IMR-90 (cell line): Measurements from ENCODE around the gene MYO10. TPM values are rescaled to one million over a fixed set of nuclear protein-coding genes. Genes with fewer than 3 reads are reported as not detected.

ENCODE experiments used
- ATAC-seq: fragments of 200-7000 bp; cut with Tn5 transposase; 2 replicates; pipeline ENCODE4 v1.9.1; 2020; ENCODE audit warnings: low read depth, mild to moderate bottlenecking, moderate library complexity
- BruUV-seq: library from RNA; stranded (reverse); fragments of 400-500 nt; replicated peaks from 2 replicates; lab custom pipeline; 2021; lab: Mats Ljungman, UMichigan
- CTCF ChIA-PET: fragments of 300-600 bp; formaldehyde crosslinking; extraction: SDS; loops from one replicate; lab custom pipeline; 2021; ENCODE audit warnings: antibody characterized with exemption; lab: Yijun Ruan, JAX
- POLR2A ChIA-PET: fragments of 300-600 bp; sonication (Branson Sonifier 250); formaldehyde crosslinking; loops from one replicate; lab custom pipeline; 2022; ENCODE audit warnings: antibody characterized with exemption; ENCODE audit not compliant: unreplicated experiment; lab: Charles Lee
- DNase-seq: peaks from one replicate; pipeline ENCODE4 v3.0.0; 2013
- H2AFZ ChIP-seq: replicated peaks from 2 replicates; pipeline ENCODE3; 2013; ENCODE audit warnings: low read length, mild to moderate bottlenecking; ENCODE audit not compliant: poor library complexity
- H2AK5ac ChIP-seq: 2 replicates; pipeline ENCODE4 v1.6.1; 2013; ENCODE audit warnings: low read depth, low read length, inconsistent platforms
- H2AK9ac ChIP-seq: replicated peaks from 2 replicates; pipeline ENCODE3; 2013; ENCODE audit warnings: mild to moderate bottlenecking, low read depth, low read length, moderate library complexity; ENCODE audit not compliant: poor library complexity
- H2BK120ac ChIP-seq: 2 replicates; pipeline ENCODE4 v1.6.1; 2013; ENCODE audit warnings: low read depth, low read length, inconsistent platforms
- H2BK15ac ChIP-seq: 3 replicates; pipeline ENCODE4 v1.6.1; 2013; ENCODE audit warnings: low read depth, low read length, inconsistent platforms
- H2BK20ac ChIP-seq: 2 replicates; pipeline ENCODE4 v1.6.1; 2013; ENCODE audit warnings: low read depth, mild to moderate bottlenecking, inconsistent platforms, low read length, moderate library complexity
- H2BK5ac ChIP-seq: 2 replicates; pipeline ENCODE4 v1.6.1; 2013; ENCODE audit warnings: mild to moderate bottlenecking, low read depth, low read length, inconsistent platforms; ENCODE audit not compliant: poor library complexity, severe bottlenecking
- H3K14ac ChIP-seq: replicated peaks from 2 replicates; pipeline ENCODE4 v1.6.1; 2013; ENCODE audit warnings: low read depth, low read length, inconsistent platforms
- H3K18ac ChIP-seq: 2 replicates; pipeline ENCODE4 v1.6.1; 2013; ENCODE audit warnings: low read depth, low read length, control low read depth
- H3K23ac ChIP-seq: 2 replicates; pipeline ENCODE4 v1.6.1; 2013; ENCODE audit warnings: low read depth, low read length, inconsistent platforms
- H3K27ac ChIP-seq: 2 replicates; pipeline ENCODE4 v1.5.1; 2013; ENCODE audit warnings: mild to moderate bottlenecking, control low read depth, low read length; ENCODE audit not compliant: insufficient read depth
- H3K27me3 ChIP-seq: 2 replicates; pipeline ENCODE4 v1.6.1; 2013; ENCODE audit warnings: low read length; ENCODE audit not compliant: control insufficient read depth, insufficient read depth
- H3K36me3 ChIP-seq: 2 replicates; pipeline ENCODE4 v1.6.1; 2013; ENCODE audit warnings: low read length, mixed read lengths; ENCODE audit not compliant: control insufficient read depth, insufficient read depth
- H3K4ac ChIP-seq: 2 replicates; pipeline ENCODE4 v1.6.1; 2013; ENCODE audit warnings: low read depth, low read length, inconsistent platforms
- H3K4me1 ChIP-seq: 2 replicates; pipeline ENCODE4 v1.6.1; 2013; ENCODE audit warnings: low read length, mixed read lengths; ENCODE audit not compliant: control insufficient read depth, insufficient read depth
- H3K4me2 ChIP-seq: 2 replicates; pipeline ENCODE4 v1.6.1; 2013; ENCODE audit warnings: low read depth, mild to moderate bottlenecking, control low read depth, low read length, moderate library complexity
- H3K4me3 ChIP-seq: 2 replicates; pipeline ENCODE4 v1.5.1; 2013; ENCODE audit warnings: low read depth, mild to moderate bottlenecking, control low read depth, low read length, moderate library complexity; ENCODE audit not compliant: insufficient read depth
- H3K56ac ChIP-seq: 2 replicates; pipeline ENCODE4 v1.6.1; 2013; ENCODE audit warnings: low read length, inconsistent platforms; ENCODE audit not compliant: insufficient read depth; ENCODE audit errors: extremely low read depth
- H3K79me1 ChIP-seq, 2 experiments: 2 replicates each; pipeline ENCODE4 v1.6.1; 2013; ENCODE audit warnings: low read length in 2 of 2, inconsistent platforms in 1 of 2, low read depth in 1 of 2
- H3K9ac ChIP-seq: 2 replicates; pipeline ENCODE4 v1.6.1; 2013; ENCODE audit warnings: low read depth, low read length, control low read depth
- H3K9me1 ChIP-seq: 2 replicates; pipeline ENCODE4 v1.6.1; 2013; ENCODE audit warnings: low read length, inconsistent platforms; ENCODE audit not compliant: insufficient read depth
- H3K9me3 ChIP-seq: 2 replicates; pipeline ENCODE4 v1.6.1; 2013; ENCODE audit warnings: low read length; ENCODE audit not compliant: control insufficient read depth, insufficient read depth
- H4K20me1 ChIP-seq: 2 replicates; pipeline ENCODE4 v1.6.1; 2013; ENCODE audit warnings: low read length, inconsistent platforms; ENCODE audit not compliant: insufficient read depth
- H4K5ac ChIP-seq: 2 replicates; pipeline ENCODE4 v1.6.1; 2013; ENCODE audit warnings: mild to moderate bottlenecking, low read depth, low read length, control low read depth
- H4K8ac ChIP-seq, 2 experiments: 2 replicates each; pipeline ENCODE4 v1.6.1; 2013; ENCODE audit warnings: low read depth in 2 of 2, low read length in 2 of 2, control low read depth in 1 of 2, inconsistent platforms in 1 of 2
- H4K91ac ChIP-seq: 2 replicates; pipeline ENCODE4 v1.6.1; 2013; ENCODE audit warnings: low read depth, low read length, inconsistent platforms; ENCODE audit not compliant: insufficient read depth
- BHLHE40 ChIP-seq: fragments of 150-350 bp; IDR thresholded peaks from 2 replicates; pipeline ENCODE4 v1.6.1; 2016; ENCODE audit warnings: mild to moderate bottlenecking, low read depth, low read length
- CEBPB ChIP-seq: IDR thresholded peaks from 2 replicates; pipeline ENCODE4 v1.6.1; 2012; ENCODE audit warnings: low read depth, low read length, improper control_type of control experiment
- CHD1 ChIP-seq: IDR thresholded peaks from 2 replicates; pipeline ENCODE4 v1.6.1; 2012; ENCODE audit warnings: low read depth, low read length, improper control_type of control experiment
- FOS ChIP-seq: fragments of 150-350 bp; IDR thresholded peaks from 2 replicates; pipeline ENCODE4 v1.6.1; 2016; ENCODE audit warnings: low read depth, low read length
- MAFK ChIP-seq: IDR thresholded peaks from 2 replicates; pipeline ENCODE4 v1.6.1; 2012; ENCODE audit warnings: low read depth, low read length, improper control_type of control experiment
- MXI1 ChIP-seq: IDR thresholded peaks from 2 replicates; pipeline ENCODE4 v1.6.1; 2012; ENCODE audit warnings: low read depth, mild to moderate bottlenecking, low read length, moderate library complexity, borderline replicate concordance
- NFE2L2 ChIP-seq: fragments of 150-350 bp; IDR thresholded peaks from 2 replicates; pipeline ENCODE4 v1.6.1; 2016; ENCODE audit warnings: low read depth, mild to moderate bottlenecking, low read length
- RCOR1 ChIP-seq: IDR thresholded peaks from 2 replicates; pipeline ENCODE4 v1.6.1; 2012; ENCODE audit warnings: mild to moderate bottlenecking, low read length, improper control_type of control experiment; ENCODE audit not compliant: insufficient replicate concordance
- RFX5 ChIP-seq: IDR thresholded peaks from 2 replicates; pipeline ENCODE4 v1.8.0; 2012; ENCODE audit warnings: low read depth, mild to moderate bottlenecking, low read length, moderate library complexity
- SMC3 ChIP-seq: fragments of 150-350 bp; IDR thresholded peaks from 2 replicates; pipeline ENCODE4 v1.6.1; 2016; ENCODE audit warnings: low read depth, mild to moderate bottlenecking, antibody characterized with exemption, low read length, moderate library complexity
- dilution Hi-C: fragments of 300-500 bp; cut with HindIII; formaldehyde crosslinking; loops from one replicate; pipeline ENCODE4 v1.14.3; 2018; ENCODE audit warnings: low sequenced_read_pairs; ENCODE audit not compliant: unreplicated experiment
- in situ Hi-C: fragments of 300-500 bp; cut with MboI; formaldehyde crosslinking; loops from 3 replicates; pipeline ENCODE4 v1.14.3; 2019; ENCODE audit warnings: low sequenced_read_pairs, inconsistent platforms, mixed read lengths
- intact Hi-C: fragments of 100-400 bp; cut with micrococcal nuclease; formaldehyde crosslinking; loops from 2 replicates; pipeline ENCODE4 v1.10.0; 2022
- polyA plus RNA-seq, 3 experiments: library from polyadenylated mRNA; depleted of rRNA; stranded (reverse); fragments of >200 nt; gene quantifications; 2 replicates each; pipeline ENCODE4 v1.2.3, GENCODE V29; 2012; ENCODE audit warnings: low replicate concordance in 1 of 3
- total RNA-seq: library from RNA; depleted of rRNA; stranded (reverse); fragments of >200 nt; gene quantifications from 2 replicates; pipeline ENCODE4 v1.2.3, GENCODE V29; 2012
- TF ChIP-seq, protein P1 (sequence below): conservative IDR thresholded peaks from 2 replicates; pipeline ENCODE4 v1.5.1; 2012; ENCODE audit warnings: mild to moderate bottlenecking, low read depth, low read length, improper control_type of control experiment
- TF ChIP-seq, protein P2 (sequence below): fragments of 150-350 bp; IDR thresholded peaks from 2 replicates; pipeline ENCODE4 v1.6.1; 2017; ENCODE audit warnings: mild to moderate bottlenecking, antibody characterized with exemption, low read length, low read depth

Gene MYO10
- total and polyA plus RNA-seq, 2 of the 4 experiments (the other 2 are of a cell fraction), result 39.9 to 115 TPM

DNA sequence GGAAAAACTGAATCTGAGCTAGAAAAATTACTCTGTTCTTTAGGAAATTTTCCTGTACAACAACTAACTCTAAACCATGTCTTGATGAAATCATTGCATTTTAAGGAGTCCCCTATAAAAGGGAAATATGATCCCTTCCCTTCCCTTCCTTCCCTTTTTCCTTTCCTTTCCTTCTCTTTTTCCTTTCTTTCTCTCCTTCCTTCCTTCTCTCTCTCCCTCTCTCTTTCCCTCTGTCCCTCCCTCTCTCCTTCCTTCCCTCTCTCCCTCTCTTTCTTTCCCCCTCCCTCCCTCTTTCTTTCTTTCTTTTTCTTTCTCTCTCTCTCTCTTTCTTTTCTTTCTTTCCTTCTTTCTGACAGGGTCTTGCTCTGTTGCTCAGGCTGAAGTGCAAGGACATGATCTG, 42.2 kb upstream of the MYO10 start:
- Histone ChIP-seq H3K27ac (no peak overlapping the region), H4K8ac (no peak overlapping the region), H2BK120ac (no peak overlapping the region), H4K91ac (no peak overlapping the region), H3K79me1 (no peaks in the 10 kb centered on the region), H3K4me3 (no peak overlapping the region), H3K4me1 (no peaks in the 10 kb centered on the region), H2BK15ac (no peak overlapping the region), H3K23ac (no peak overlapping the region), H3K18ac (no peak overlapping the region), H2BK5ac (no peak overlapping the region), H2BK20ac (no peak overlapping the region), H2AFZ (no peak overlapping the region), H3K9me3 (no peaks in the 10 kb centered on the region), H4K20me1 (no peaks in the 10 kb centered on the region), H3K9me1 (no peaks in the 10 kb centered on the region), H3K9ac (no peak overlapping the region), H3K36me3 (no peaks in the 10 kb centered on the region), H3K27me3 (no peaks in the 10 kb centered on the region), H2AK5ac (no peak overlapping the region), H2AK9ac (no peak overlapping the region), H3K56ac (no peak overlapping the region), H3K4ac (no peak overlapping the region), H3K4me2 (no peak overlapping the region), H4K5ac (no peak overlapping the region), H3K14ac (no peak overlapping the region)
- BruUV-seq, result no TSS peak
- intact Hi-C loops (no loop called here), dilution Hi-C loops (no loop called here), in situ Hi-C loops (no loop called here)
- CTCF ChIA-PET, result no interaction called here
- POLR2A ChIA-PET, result no interaction called here
- TF ChIP-seq MAFK (no peak), NFE2L2 (no peak), BHLHE40 (no peak), RFX5 (no peak), SMC3 (no peak), FOS (no peak), RCOR1 (no peak), CEBPB (no peak), MXI1 (no peak), CHD1 (no peak)
- TF ChIP-seq, protein P1, sequence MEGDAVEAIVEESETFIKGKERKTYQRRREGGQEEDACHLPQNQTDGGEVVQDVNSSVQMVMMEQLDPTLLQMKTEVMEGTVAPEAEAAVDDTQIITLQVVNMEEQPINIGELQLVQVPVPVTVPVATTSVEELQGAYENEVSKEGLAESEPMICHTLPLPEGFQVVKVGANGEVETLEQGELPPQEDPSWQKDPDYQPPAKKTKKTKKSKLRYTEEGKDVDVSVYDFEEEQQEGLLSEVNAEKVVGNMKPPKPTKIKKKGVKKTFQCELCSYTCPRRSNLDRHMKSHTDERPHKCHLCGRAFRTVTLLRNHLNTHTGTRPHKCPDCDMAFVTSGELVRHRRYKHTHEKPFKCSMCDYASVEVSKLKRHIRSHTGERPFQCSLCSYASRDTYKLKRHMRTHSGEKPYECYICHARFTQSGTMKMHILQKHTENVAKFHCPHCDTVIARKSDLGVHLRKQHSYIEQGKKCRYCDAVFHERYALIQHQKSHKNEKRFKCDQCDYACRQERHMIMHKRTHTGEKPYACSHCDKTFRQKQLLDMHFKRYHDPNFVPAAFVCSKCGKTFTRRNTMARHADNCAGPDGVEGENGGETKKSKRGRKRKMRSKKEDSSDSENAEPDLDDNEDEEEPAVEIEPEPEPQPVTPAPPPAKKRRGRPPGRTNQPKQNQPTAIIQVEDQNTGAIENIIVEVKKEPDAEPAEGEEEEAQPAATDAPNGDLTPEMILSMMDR, result no peak
- TF ChIP-seq, protein P2, sequence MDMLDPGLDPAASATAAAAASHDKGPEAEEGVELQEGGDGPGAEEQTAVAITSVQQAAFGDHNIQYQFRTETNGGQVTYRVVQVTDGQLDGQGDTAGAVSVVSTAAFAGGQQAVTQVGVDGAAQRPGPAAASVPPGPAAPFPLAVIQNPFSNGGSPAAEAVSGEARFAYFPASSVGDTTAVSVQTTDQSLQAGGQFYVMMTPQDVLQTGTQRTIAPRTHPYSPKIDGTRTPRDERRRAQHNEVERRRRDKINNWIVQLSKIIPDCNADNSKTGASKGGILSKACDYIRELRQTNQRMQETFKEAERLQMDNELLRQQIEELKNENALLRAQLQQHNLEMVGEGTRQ, result no peak
- ATAC-seq, result no peak
- DNase-seq, result no peak
